Mammary epithelial cell (primary cell): ENCODE results near the gene STX8.

Source experiments
- EZH2 ChIP-seq: IDR thresholded peaks from 2 replicates; pipeline ENCODE4 v1.6.1; 2012; ENCODE audit warnings: low read length, inconsistent platforms, borderline replicate concordance
- TF ChIP-seq, protein P1 (sequence below), 2 donors: IDR thresholded peaks in 1 of 2; conservative IDR thresholded peaks in 1 of 2; 2 replicates each; pipeline ENCODE4 v1.5.1; 2011 to 2012; ENCODE audit warnings: inconsistent platforms in 2 of 2, low read length in 2 of 2, mild to moderate bottlenecking in 2 of 2, control low read depth in 1 of 2, low read depth in 1 of 2; ENCODE audit not compliant: insufficient read depth in 1 of 2; ENCODE audit errors: extremely low read depth in 1 of 2

GRCh38 chr17:9206741-9207332, 368.8 kb downstream of the STX8 start:
- TF ChIP-seq, protein P1, sequence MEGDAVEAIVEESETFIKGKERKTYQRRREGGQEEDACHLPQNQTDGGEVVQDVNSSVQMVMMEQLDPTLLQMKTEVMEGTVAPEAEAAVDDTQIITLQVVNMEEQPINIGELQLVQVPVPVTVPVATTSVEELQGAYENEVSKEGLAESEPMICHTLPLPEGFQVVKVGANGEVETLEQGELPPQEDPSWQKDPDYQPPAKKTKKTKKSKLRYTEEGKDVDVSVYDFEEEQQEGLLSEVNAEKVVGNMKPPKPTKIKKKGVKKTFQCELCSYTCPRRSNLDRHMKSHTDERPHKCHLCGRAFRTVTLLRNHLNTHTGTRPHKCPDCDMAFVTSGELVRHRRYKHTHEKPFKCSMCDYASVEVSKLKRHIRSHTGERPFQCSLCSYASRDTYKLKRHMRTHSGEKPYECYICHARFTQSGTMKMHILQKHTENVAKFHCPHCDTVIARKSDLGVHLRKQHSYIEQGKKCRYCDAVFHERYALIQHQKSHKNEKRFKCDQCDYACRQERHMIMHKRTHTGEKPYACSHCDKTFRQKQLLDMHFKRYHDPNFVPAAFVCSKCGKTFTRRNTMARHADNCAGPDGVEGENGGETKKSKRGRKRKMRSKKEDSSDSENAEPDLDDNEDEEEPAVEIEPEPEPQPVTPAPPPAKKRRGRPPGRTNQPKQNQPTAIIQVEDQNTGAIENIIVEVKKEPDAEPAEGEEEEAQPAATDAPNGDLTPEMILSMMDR (conservative IDR thresholded peaks at IDR 0.05 in 1 of 2, IDR thresholded peaks at IDR 0.05 in 1 of 2; ENCODE audit: extremely low read depth in 1 of 2, insufficient read depth in 1 of 2, low read depth in 1 of 2, low read length in 2 of 2), result no peak
- TF ChIP-seq EZH2, result no peak
